ENCODE data around the gene PITPNB.

The PITPNB gene

DNA sequence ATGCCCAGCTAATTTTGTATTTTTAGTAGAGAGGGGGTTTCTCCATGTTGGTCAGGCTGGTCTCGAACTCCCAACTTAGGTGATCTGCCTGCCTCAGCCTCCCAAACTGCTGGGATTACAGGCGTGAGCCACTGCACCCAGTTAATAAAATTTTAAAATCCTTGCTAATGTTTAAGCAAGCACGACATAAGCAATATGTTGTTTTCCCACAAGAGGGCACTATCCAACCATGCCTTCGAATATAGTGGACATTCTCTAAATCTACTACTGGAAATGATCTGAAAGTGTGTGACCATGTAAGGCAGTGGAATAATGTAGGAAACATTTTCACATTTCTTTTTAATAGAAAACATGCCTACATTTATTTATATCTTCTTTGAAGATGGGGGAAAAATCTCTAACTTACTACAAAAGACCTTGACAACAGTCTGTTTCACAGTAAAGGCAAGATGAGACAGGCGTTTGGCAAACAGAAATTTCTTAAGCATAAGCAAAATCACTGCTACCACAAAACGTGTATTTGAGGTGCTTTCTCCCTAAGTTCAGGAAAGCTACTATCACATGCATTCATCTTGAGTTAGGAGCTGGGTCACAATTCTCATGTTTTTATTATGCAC is 38.2 kb downstream of the PITPNB start:
- DNase-seq (ENCODE audit: low read depth) = no peak

GRCh38 chr22:27879923-27880322 is 39.1 kb downstream of the PITPNB start:
- DNase-seq (ENCODE audit: low read depth) = no peak

- DNase-seq (ENCODE audit: low read depth) = no peak
These were observed 40.5 kb downstream of the PITPNB start for GRCh38 chr22:27878541-27878940.

GRCh38 chr22:27877501-27877900 is 41.6 kb downstream of the PITPNB start:
- DNase-seq (ENCODE audit: low read depth) = no peak

GRCh38 chr22:27876684-27877083 is 42.4 kb downstream of the PITPNB start:
- DNase-seq (ENCODE audit: low read depth) = no peak

DNA sequence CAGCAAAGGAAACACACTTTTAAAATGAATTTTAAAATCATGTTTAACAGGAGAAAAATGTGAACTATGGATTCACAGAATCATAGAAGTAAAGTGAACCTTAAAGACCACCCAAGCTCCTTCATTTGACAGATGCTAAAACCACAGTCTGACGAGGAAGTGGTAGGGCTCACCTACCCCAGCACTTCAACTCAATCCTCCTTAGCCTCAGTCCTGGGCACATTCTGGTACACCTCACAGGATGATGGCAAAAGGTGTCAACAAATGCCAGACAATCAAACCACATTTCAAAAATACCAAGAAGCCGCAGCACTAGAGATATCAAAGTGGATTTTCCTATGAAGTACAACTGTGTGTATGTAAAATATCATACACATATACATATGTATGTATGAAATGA is 43.1 kb downstream of the PITPNB start:
- DNase-seq (ENCODE audit: low read depth) = no peak

DNA sequence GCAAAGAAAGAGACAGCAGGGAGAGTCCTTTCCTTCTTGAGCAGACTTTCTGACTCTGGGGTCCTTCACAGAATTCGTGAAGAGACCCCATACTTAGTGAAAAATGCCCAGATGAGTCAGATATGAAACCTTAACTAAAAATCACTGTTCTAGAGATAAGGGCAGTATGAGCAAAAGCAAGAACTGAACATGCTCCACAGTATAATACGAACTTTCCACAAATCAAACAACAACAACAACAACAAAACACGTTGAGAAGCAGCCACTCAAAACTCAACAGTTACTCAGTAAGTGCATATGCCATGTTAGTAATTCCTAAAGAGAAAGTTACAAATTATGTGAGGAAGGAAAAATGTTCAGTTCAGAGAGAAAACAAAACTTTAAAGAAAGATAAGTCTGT is 44.3 kb downstream of the PITPNB start:
- no peak for DNase-seq (ENCODE audit: low read depth)

- no peak for DNase-seq (ENCODE audit: low read depth)
These were observed 44.9 kb downstream of the PITPNB start for GRCh38 chr22:27874185-27874584.

DNA sequence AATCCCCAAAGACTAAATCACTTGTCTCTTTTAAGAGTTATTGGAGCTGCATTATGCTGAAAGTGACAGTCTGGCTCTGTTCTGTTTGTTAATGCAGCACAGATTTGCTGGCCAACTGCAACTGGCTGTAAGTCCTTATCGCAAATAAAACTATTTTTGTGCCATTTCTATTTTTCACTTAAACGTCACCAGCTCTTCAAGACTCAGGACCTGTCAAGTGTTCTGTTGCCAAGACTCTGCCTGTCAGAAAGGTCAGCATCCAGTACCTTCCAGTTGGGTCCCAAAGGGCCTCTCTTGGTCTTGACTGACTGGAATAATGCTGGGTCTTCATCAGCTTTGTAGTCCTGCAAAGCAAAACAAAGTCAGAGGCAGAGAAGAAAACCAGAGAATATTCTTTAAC is 45.6 kb downstream of the PITPNB start:
- no peak for DNase-seq (ENCODE audit: low read depth)

DNA sequence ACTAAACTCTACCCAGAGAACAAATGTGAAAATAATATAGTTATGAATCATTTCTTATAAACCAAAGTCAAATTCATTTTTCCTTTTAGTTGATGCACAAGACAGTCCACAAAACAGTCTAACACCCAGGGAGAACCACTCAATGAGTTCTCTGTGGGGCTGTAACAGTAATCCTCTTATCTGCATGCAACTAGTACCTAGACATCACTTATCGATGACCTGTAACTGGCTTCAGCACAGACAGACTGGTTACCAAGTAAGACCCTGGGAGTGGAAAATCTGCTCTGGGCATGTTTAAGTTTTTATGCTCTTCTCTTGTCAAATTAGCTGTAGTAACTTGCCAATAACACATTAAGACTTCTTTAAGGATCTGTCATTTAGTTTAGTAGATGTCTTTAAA is 46.6 kb downstream of the PITPNB start:
- no peak for DNase-seq (ENCODE audit: low read depth)

DNA sequence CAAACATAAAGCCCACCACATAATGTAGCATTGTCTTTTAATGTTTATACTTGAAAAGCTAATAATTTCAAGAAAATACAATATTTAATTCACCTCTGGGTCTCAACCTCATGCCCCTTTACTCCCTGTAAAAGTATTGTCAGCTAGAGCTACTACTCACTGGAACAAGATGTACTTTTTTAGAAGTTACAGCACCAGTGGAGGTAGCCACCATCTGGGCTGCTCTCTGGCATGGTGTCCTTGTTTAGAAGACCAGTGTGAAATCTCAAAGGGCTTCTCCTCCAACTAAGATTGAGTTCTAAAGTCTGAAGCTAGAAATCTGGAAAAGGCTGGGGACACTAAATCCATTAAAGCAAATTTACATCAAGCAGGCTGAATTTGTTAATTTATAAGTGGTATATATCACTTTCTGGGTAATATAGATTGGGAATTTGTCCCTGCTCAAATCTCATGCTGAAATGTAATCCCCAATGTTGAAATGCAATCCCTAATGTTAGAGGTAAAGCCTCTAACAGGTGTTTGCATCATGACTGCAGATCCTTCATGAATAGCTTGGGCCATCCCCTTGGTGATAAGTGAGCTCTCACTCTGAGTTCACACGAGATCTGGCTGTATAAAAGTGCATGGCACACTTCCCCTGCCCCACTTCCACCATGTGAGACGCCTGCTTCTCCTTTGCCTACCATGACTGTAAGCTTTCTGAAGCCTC is 47.6 kb downstream of the PITPNB start:
- no peak for DNase-seq (ENCODE audit: low read depth)

DNA sequence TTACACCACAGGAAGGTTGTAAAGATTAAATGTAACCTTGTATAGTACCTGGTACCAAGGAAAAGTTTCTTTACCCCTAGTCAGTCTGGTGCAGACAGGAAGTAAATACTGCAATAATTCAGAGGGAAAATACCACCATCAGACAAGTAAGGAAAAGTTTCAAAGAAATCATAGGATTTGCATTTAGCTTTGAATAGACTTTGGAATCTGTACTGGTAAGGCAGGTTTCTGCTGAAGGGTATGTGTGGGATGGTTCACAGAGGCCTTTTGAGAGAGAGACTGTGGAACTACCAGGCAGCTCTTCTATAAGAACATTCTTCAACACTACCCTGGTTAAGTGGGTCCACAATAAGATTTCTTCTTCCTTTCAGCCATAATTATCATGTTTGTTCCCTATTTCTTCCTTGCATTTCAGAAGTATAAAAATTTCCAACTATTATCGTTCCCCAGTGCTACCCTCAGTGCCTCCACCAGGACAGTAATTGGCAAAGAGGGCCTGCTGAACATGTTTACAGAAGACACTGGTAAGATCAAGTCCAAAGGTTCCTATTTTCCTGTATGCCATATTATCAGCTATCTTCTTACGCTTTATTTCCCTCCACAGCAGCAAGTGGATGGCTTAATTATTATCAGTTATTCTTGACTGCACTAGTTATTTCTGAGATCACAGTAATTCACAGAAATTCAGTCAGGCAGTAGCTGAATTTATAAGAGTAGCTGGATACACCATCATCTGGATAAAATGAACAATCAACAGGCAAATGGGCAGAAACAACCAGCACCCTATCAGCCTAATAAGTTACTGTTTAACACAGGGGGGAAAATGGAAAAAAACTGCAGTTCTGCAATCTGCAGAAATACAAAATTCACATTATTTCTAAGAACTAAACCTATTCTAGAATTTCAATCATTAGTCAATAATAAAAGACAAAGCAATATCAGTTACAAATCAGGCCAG is 48.5 kb downstream of the PITPNB start:
- no peak for DNase-seq (ENCODE audit: low read depth)

DNA sequence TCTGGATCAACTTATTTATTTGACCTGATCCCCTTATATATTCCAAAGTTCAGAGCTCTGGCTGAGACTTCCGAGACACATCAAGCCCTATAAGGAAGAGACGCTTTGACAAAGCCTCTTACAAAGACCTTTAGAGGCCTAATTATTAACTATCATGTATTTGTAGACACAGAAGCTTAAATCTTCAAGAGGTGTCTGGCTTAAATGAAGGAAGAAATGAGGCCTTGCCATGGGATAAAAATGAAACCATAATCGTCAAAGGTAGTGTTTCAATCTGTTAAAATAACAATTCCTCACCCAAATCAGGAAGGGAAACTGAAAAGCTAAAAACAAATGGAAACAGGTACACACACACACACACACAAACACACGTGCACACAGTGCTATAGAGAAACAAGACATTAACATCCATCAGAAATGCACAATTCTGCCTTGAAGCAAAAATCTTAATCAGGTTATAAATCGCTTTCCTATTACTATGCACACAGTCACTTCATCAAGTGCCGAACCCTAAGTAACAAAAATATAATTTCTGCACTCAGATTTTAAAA is 50.2 kb downstream of the PITPNB start:
- DNase-seq (ENCODE audit: low read depth) = no peak

GRCh38 chr22:27867953-27868731 is 50.9 kb downstream of the PITPNB start:
- no peak for DNase-seq (ENCODE audit: low read depth)

DNA sequence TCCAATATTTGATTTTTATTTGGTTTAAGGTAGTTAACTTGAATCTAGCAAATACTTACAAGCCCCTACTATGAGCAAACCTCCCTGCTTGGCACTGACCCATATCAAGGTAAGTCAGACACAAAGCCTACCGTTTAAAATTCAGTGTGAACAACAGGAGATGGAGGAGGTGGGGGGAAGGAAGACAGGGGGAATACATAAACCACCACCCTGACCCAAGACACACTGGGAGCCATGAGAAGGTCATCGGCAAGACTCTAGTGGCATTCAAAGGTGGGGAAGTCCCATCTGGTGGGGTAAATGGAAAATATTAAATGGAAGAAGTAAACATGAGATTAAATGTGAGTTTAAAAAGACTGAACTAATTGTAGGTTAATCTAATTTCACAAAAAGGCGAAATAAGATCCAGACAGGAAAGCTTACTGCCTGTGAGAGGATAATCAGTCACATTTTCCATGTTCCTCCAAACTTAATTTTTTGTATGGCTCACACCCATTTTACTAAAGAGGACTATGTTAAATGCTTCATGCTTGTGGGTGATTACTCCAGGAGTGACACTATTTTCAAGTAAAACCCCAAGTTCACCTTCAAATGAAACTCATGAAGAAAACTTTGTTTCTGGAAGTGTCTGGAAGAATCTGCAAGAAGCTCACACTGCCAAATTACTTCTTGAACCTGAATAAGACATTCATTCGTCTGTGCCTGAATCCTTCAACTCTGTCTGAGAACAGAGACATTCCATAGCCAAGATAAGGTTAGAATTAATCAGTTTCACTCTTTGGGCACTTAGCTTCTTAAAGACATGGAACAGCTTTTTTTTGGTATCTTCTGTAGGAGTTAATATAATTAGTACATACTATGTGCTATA is 51.7 kb downstream of the PITPNB start:
- no peak for DNase-seq (ENCODE audit: low read depth)

- no peak for DNase-seq (ENCODE audit: low read depth)
These were observed 52.6 kb downstream of the PITPNB start for GRCh38 chr22:27866135-27867084.

GRCh38 chr22:27865496-27865895 is 53.6 kb downstream of the PITPNB start:
- DNase-seq (ENCODE audit: low read depth) = no peak

DNA sequence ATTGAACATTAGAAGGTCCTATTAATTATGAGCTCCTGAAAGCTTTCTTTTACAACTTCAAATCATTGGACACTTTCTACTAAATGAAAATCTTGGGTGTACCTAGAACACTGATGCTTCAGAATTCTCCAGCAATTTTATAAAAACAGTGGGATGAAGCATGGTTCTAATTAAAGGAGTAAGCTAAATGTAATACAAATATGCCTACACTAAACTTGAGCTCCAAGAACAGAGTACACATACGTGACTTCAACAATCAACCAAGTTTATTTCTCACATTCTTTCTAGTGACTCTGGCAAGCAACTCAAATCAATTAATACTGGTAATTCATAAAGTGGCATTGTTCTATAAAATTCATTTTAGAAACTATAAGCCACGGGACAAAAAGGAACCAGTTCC is 55.5 kb downstream of the PITPNB start:
- DNase-seq (ENCODE audit: low read depth) = no peak

- DNase-seq (ENCODE audit: low read depth) = no peak
These were observed 56.1 kb downstream of the PITPNB start for GRCh38 chr22:27863001-27863400.

GRCh38 chr22:27859336-27859735 is 59.7 kb downstream of the PITPNB start:
- DNase-seq (ENCODE audit: low read depth) = no peak

All from activated T-helper 9 cell treated with anti-CD3 and anti-CD28 coated beads, Interleukin-2, amount 50 U/mL, for 16 hours (primary cell).